ENCODE data around the gene ADNP2. TPM values are rescaled to one million over a fixed set of nuclear protein-coding genes. Genes with fewer than 3 reads are reported as not detected.

Gene ADNP2
- total and polyA plus RNA-seq, 2 of the 13 experiments (the other 11 are each of a cell fraction or from before 2014, with no cell fraction given) = 10.8 to 25.5 TPM

GRCh38 chr18:80182855-80183254 is 73.8 kb downstream of the ADNP2 start:
- Histone ChIP-seq H3K9me3 (ENCODE audit: low read length) (no peaks in the 10 kb centered on the region), H3K4me3 (replicated peaks in 1 of 3; ENCODE audit: insufficient read depth in 1 of 3, low read depth in 2 of 3, low read length in 3 of 3) (no peak overlapping the region), H3K27me3 (ENCODE audit: control insufficient read depth in 1 of 2, insufficient read depth in 2 of 2, low read length in 2 of 2) (no peaks in the 10 kb centered on the region), H3K9ac (ENCODE audit: insufficient read depth, low read depth, low read length) (no peak overlapping the region), H3K4me1 (ENCODE audit: insufficient read depth, low read length) (peaks cover 13% of the 10 kb centered on the region), H2AFZ (ENCODE audit: low read length) (no peak overlapping the region), H4K20me1 (ENCODE audit: insufficient read depth, low read length) (no peaks in the 10 kb centered on the region), H3K36me3 (replicated peaks in 1 of 2; ENCODE audit: control insufficient read depth in 1 of 2, insufficient read depth in 2 of 2, low read length in 2 of 2) (no peaks in the 10 kb centered on the region), H3K79me2 (ENCODE audit: insufficient read depth, low read length) (no peaks in the 10 kb centered on the region), H3K27ac (ENCODE audit: extremely low read length, insufficient read depth, low read length) (no peak overlapping the region), H3K4me2 (ENCODE audit: low read depth, low read length) (no peak overlapping the region)
- in situ Hi-C loops (cut with HindIII; ENCODE audit: extremely low pct_ligation_motif_present, low pct_unique_long_range_greater_than_20kb) = no loop called here
- no peak for FAIRE-seq
- BruUV-seq (replicated peaks) = no TSS peak
- TF ChIP-seq FOXK2 (IDR thresholded peaks at IDR 0.05) (no peak), ZNF589 (CRISPR knock-in tag; conservative IDR thresholded peaks at IDR 0.05) (no peak), NFE2L1 (CRISPR knock-in tag; IDR thresholded peaks at IDR 0.05; ENCODE audit: borderline replicate concordance) (no peak), ZNF501 (CRISPR knock-in tag; IDR thresholded peaks at IDR 0.05) (no peak), ZNF44 (CRISPR knock-in tag; IDR thresholded peaks at IDR 0.05) (no peak), NR2F6 (IDR thresholded peaks at IDR 0.05) (no peak), NR2F6 (CRISPR knock-in tag; IDR thresholded peaks at IDR 0.05) (no peak), MTERF4 (CRISPR knock-in tag; IDR thresholded peaks at IDR 0.05) (no peak), TEAD3 (CRISPR knock-in tag; optimal IDR thresholded peaks at IDR 0.05; ENCODE audit: borderline replicate concordance) (no peak), PRMT3 (CRISPR knock-in tag; IDR thresholded peaks at IDR 0.05; ENCODE audit: borderline replicate concordance, low read depth) (no peak), ZNF607 (CRISPR knock-in tag; IDR thresholded peaks at IDR 0.05; ENCODE audit: borderline replicate concordance) (no peak), ZFY (CRISPR knock-in tag; IDR thresholded peaks at IDR 0.05) (no peak), MZF1 (CRISPR knock-in tag; IDR thresholded peaks at IDR 0.05; ENCODE audit: borderline replicate concordance) (no peak), SRSF4 (IDR thresholded peaks at IDR 0.05; ENCODE audit: low read depth, low read length, poor library complexity, severe bottlenecking) (no peak), KLF13 (CRISPR knock-in tag; IDR thresholded peaks at IDR 0.05) (no peak), ZNF646 (CRISPR knock-in tag; IDR thresholded peaks at IDR 0.05) (no peak), MYC (CRISPR knock-in tag; IDR thresholded peaks at IDR 0.05; ENCODE audit: borderline replicate concordance) (no peak)
- ChIA-PET CTCF (ENCODE audit: low intra/inter-chr PET ratio, low total read pairs) (no interaction called here), POLR2A (no interaction called here)
- 86% methylated on average over 9 of the region's 9 CpGs for WGBS (ENCODE audit: low lambda C conversion rate)
- intact Hi-C loops (cut with micrococcal nuclease; ENCODE audit: unreplicated experiment) = no loop called here
- ATAC-seq = no peak
- DNase-seq (ENCODE audit: low spot score) = no peak
